Stimulated activated CD8-positive, alpha-beta memory T cell treated with anti-CD3 and anti-CD28 coated beads, Interleukin-2, amount 100 ng/mL, for 1 hour (primary cell): Measurements from ENCODE around the gene GALNT16.

Experiments used
- DNase-seq, 2 donors: peaks; one replicate each; pipeline ENCODE4 v3.0.0-alpha.2; 2020; ENCODE audit warnings: low read depth in 2 of 2

Gene GALNT16

GRCh38 chr14:69404883-69405282, 144.9 kb downstream of the GALNT16 start:
- DNase-seq: no peak

DNA sequence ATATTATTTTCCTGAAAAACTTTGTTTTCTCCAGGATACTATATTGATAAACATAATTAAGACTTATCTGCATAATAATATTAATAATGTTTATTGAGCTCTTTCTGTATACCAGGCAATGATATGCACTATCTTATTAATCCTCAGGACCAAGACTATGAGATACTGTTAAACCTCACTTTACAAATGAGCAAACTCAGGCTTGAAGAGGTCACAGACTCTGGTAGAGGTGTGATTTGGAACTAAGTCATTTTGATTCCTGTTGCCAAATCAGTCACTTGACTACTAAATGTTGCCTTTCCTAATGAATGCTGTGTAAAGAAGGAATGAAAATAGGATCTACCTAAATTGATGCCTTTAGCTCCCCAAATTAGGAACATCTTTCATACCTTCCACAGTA, 145.8 kb downstream of the GALNT16 start:
- DNase-seq: no peak
